ENCODE data around the gene ARHGAP26. TPM values are rescaled to one million over a fixed set of nuclear protein-coding genes. Genes with fewer than 3 reads are reported as not detected.

The ARHGAP26 gene
- total RNA-seq, 4 donors from 2014 or later: 28.2 to 52.3 (median 37.9) TPM

DNA sequence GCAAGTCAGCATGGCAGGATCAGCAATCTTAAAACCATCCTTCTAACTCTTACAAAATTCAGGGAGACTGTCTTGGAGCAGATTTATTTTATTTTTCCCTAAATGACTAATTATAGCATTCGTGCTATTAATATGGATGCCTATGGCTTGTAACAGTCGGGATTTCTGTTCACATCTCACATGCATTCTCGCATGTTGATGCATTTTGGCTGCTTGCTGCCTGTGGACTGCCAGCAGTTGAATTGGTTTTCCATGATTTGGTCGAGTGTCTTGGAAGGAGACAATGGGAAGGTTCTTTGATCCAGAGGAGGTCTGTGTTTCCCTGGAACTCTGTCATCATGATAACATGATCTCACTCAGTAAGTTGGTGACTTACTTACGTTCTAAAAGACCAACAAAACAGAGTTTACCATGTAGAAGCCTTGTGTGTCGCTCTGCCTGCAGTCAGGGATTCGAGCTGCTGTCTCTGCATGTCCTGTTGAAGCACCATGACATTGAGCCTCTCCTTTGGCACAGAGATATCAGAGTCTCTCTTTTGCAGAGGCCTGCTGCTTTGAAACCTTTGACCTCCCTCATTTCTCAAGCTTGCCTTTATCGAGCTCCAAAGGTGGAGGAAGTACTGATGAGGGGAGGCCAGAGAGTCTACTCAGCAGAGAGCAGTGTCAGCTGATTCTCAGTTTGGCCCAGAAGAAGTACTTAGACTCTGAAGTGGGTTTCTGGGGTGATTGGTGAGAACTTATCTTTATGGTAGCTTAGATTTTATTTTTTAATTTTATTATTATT, 82.4 kb downstream of the ARHGAP26 start:
- H3K27me3 ChIP-seq: no peaks in the 10 kb centered on the region
- intact Hi-C loops (cut with DNase I): no loop called here
- H3K27ac ChIP-seq: no peak overlapping the region
- H3K9me3 ChIP-seq: no peaks in the 10 kb centered on the region
- H3K4me1 ChIP-seq: peaks cover 0 to 15% of the 10 kb centered on the region in 2 donors
- H3K36me3 ChIP-seq: no peaks in the 10 kb centered on the region
- no peak for TF ChIP-seq POLR2A (IDR thresholded peaks at IDR 0.05)
- TF ChIP-seq CTCF (IDR thresholded peaks at IDR 0.05): no peak
- no peak overlapping the region for H3K4me3 ChIP-seq (replicated peaks in 1 of 3)
- WGBS, 2 donors: 82 to 87% methylated on average over 8 of the region's 8 CpGs
- no peak for DNase-seq

DNA sequence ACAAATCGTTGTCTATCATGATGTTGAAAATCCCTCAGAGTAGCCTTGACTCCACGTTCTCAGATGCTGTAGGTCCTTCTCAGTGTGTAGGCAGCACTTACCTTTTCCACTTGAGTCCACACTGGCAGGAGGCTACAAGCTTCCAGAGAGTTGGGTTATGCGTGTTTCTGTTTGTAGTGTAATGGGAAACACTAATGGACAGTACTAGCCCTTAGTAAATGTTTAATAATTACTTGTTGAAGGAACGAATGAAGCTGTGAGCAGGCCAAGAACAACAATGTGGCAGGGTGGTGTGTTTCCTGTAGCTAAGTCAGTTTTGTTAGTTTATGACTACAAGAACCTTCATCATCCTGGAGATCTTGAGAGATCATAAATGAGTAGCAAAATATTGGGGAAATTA, 83.5 kb downstream of the ARHGAP26 start:
- TF ChIP-seq POLR2A (IDR thresholded peaks at IDR 0.05) (no peak), CTCF (IDR thresholded peaks at IDR 0.05) (no peak)
- Histone ChIP-seq H3K36me3 (no peaks in the 10 kb centered on the region), H3K27me3 (no peaks in the 10 kb centered on the region), H3K9me3 (no peaks in the 10 kb centered on the region), H3K27ac (no peak overlapping the region), H3K4me3 (replicated peaks in 1 of 3) (no peak overlapping the region), H3K4me1 (peaks cover 0 to 15% of the 10 kb centered on the region in 2 donors)
- 70 to 78% methylated on average over 4 of the region's 4 CpGs for WGBS, 2 donors
- intact Hi-C loops (cut with DNase I): no loop called here
- no peak for DNase-seq

DNA sequence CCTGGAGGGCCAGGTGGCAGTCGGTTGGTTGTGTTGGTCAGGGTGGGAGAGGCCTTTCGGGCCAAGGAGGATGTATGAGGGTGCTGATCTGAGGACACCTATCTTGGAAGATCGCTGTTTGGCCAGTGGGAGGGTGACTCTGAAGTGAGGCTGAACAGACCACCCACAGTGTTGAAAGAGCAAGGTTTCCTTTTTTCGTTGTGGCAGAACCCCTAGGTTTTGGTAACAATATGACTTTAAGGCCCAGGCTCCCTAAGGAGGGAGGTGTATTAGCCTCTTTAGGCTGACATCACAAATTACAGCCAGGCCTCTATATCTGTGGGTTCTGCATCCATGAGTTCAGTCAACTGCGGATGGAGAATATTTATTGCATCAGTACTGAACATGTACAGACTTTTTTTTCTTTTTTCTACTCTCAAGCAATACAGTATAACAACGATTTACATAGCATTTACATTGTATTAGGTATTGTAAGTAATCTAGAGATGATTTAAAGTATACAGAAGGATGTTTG, 86.1 kb downstream of the ARHGAP26 start:
- no peaks in the 10 kb centered on the region for H3K36me3 ChIP-seq
- DNase-seq: no peak
- intact Hi-C loops (cut with DNase I): no loop called here
- no peaks in the 10 kb centered on the region for H3K27me3 ChIP-seq
- no peak overlapping the region for H3K27ac ChIP-seq
- H3K4me1 ChIP-seq: peaks cover 0 to 27% of the 10 kb centered on the region in 2 donors
- no peaks in the 10 kb centered on the region for H3K9me3 ChIP-seq
- no peak overlapping the region for H3K4me3 ChIP-seq (replicated peaks in 1 of 3)
- 90 to 93% methylated on average over 6 of the region's 6 CpGs for WGBS, 2 donors
- no peak for TF ChIP-seq CTCF (IDR thresholded peaks at IDR 0.05)
- TF ChIP-seq POLR2A (IDR thresholded peaks at IDR 0.05): no peak

- Histone ChIP-seq H3K9me3 (no peaks in the 10 kb centered on the region), H3K4me1 (peaks cover 0 to 24% of the 10 kb centered on the region in 2 donors), H3K4me3 (replicated peaks in 1 of 3) (no peak overlapping the region), H3K27ac (no peak overlapping the region), H3K27me3 (no peaks in the 10 kb centered on the region), H3K36me3 (no peaks in the 10 kb centered on the region)
- 43 to 75% methylated on average over 4 of the region's 4 CpGs for WGBS, 2 donors
- DNase-seq: no peak
- intact Hi-C loops (cut with DNase I): no loop called here
- TF ChIP-seq POLR2A (IDR thresholded peaks at IDR 0.05) (no peak), CTCF (IDR thresholded peaks at IDR 0.05) (no peak)
Measured at GRCh38 chr5:142857405-142857804, 87.2 kb downstream of the ARHGAP26 start.

DNA sequence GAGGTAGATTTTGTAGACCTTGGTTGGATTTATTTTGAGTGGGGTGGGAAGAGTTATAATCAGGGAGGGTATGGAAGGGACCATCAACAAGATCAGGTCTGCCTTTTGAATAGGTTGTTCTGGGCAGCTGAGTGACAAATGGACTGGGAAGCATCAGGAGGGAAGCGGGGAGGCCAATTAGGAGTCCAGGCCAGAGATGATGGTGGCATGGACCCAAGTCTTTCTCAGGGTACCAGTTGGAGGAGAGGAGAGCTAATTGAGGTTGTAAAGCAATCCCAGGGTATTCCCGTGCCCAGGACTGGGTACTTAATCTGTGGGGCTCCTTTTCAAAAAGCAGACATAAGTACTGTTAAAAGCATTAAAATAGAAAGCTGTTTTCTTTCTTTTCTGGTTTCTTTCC, 88.9 kb downstream of the ARHGAP26 start:
- H3K36me3 ChIP-seq: no peaks in the 10 kb centered on the region
- H3K4me1 ChIP-seq: peaks cover 0 to 27% of the 10 kb centered on the region in 2 donors
- no peak overlapping the region for H3K4me3 ChIP-seq (replicated peaks in 1 of 3)
- no peak for TF ChIP-seq CTCF (IDR thresholded peaks at IDR 0.05)
- WGBS, 2 donors: 99% methylated on average over 2 of the region's 2 CpGs
- H3K9me3 ChIP-seq: no peaks in the 10 kb centered on the region
- intact Hi-C loops (cut with DNase I): no loop called here
- H3K27me3 ChIP-seq: no peaks in the 10 kb centered on the region
- no peak for DNase-seq
- H3K27ac ChIP-seq: no peak overlapping the region
